ENCODE data around the gene PDZD2.

DNA sequence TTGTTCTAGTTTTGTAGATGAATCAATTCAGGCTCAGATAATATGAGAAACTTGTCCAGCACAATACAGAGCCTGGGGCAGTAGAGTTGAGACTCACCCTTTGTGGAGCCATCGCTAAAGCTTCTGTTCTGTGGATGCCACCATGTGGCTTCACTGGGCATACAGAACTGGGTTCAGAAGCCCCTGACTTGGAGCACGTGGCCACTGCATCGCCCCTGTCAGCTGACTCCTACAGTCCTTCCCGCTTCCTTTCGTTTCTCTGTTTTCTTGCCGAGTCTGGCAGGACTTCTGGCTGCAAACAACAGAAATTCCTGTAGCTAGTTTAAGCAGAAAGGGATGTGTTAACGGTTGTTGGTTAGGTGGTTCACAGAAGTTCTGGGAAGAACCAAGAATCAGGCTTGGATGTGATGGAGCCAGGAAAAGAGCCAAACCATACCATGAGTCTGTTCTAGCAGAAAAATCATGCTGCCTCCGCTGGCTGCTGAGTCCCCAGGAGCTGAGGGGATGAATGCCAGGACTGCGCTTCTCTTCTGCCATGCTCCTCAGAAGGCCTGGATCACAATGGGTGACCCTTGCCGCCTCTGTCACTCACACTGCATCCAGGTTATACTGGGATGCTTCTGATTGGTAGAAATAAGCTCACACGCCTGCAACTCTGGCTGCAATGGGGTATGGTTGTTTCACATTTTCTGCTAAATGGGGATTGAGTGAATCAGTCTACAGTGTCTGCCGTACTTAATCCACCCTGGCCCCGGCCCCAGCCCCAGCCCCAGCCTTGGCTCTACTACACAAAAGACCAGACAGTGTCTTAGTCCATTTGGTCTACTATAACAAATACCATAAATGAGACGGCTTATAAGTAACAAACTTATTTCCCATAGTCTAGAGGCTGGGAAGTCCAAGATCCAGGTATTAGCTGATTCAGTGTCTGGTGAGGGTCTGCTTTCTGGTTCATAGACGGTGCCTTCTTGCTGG, 272.6 kb downstream of the PDZD2 start:
- no peak for TF ChIP-seq POLR2A (IDR thresholded peaks at IDR 0.05)
- TF ChIP-seq, protein P1, sequence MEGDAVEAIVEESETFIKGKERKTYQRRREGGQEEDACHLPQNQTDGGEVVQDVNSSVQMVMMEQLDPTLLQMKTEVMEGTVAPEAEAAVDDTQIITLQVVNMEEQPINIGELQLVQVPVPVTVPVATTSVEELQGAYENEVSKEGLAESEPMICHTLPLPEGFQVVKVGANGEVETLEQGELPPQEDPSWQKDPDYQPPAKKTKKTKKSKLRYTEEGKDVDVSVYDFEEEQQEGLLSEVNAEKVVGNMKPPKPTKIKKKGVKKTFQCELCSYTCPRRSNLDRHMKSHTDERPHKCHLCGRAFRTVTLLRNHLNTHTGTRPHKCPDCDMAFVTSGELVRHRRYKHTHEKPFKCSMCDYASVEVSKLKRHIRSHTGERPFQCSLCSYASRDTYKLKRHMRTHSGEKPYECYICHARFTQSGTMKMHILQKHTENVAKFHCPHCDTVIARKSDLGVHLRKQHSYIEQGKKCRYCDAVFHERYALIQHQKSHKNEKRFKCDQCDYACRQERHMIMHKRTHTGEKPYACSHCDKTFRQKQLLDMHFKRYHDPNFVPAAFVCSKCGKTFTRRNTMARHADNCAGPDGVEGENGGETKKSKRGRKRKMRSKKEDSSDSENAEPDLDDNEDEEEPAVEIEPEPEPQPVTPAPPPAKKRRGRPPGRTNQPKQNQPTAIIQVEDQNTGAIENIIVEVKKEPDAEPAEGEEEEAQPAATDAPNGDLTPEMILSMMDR (IDR thresholded peaks at IDR 0.05): no peak
